MCF 10A (cell line): ENCODE results near the gene BAZ1B. TPM values are rescaled to one million over a fixed set of nuclear protein-coding genes. Genes with fewer than 3 reads are reported as not detected.
"Not testable (repeated sequence)": the region's sequence is repeated elsewhere in the genome, so short reads cannot be mapped to it uniquely, and the experiment has no call there.

Experiments used
- BruUV-seq: library from RNA; stranded (reverse); fragments of 400-500 nt; replicated peaks from 2 replicates; lab custom pipeline; 2021; lab: Mats Ljungman, UMichigan
- CTCF ChIA-PET: fragments of 300-600 bp; sonication (Branson Sonifier 250); formaldehyde crosslinking; extraction: SDS; loops from one replicate; lab custom pipeline; 2021; ENCODE audit warnings: antibody characterized with exemption, inconsistent platforms; lab: Yijun Ruan, JAX
- POLR2A ChIA-PET: fragments of 300-600, 350-650 bp; sonication (Branson Sonifier 250); formaldehyde crosslinking; extraction: SDS; loops from one replicate; lab custom pipeline; 2020; ENCODE audit warnings: antibody characterized with exemption, inconsistent platforms; lab: Yijun Ruan, JAX
- DNase-seq: peaks from one replicate; pipeline ENCODE4 v3.0.0-alpha.2; 2018; ENCODE audit not compliant: unreplicated experiment
- H3K27ac Mint-ChIP-seq: one replicate; pipeline ENCODE4 v1.8.0; 2022; ENCODE audit warnings: mild to moderate bottlenecking, low read depth, mixed read lengths; ENCODE audit not compliant: unreplicated experiment
- H3K27me3 Mint-ChIP-seq: one replicate; pipeline ENCODE4 v1.8.0; 2022; ENCODE audit warnings: mixed read lengths; ENCODE audit not compliant: insufficient read depth, unreplicated experiment
- H3K36me3 Mint-ChIP-seq: one replicate; pipeline ENCODE4 v1.8.0; 2022; ENCODE audit warnings: mild to moderate bottlenecking, moderate library complexity, mixed read lengths; ENCODE audit not compliant: insufficient read depth, unreplicated experiment
- H3K4me1 Mint-ChIP-seq: one replicate; pipeline ENCODE4 v1.8.0; 2022; ENCODE audit warnings: mixed read lengths; ENCODE audit not compliant: insufficient read depth, unreplicated experiment
- H3K4me3 Mint-ChIP-seq: one replicate; pipeline ENCODE4 v1.8.0; 2022; ENCODE audit warnings: mild to moderate bottlenecking, moderate library complexity, mixed read lengths; ENCODE audit not compliant: unreplicated experiment
- H3K9me3 Mint-ChIP-seq: one replicate; pipeline ENCODE4 v1.8.0; 2022; ENCODE audit warnings: mixed read lengths; ENCODE audit not compliant: unreplicated experiment
- CTCF ChIP-seq: fragments of 200-600 bp; IDR thresholded peaks from one replicate; pipeline ENCODE4 v1.8.0; 2022; ENCODE audit warnings: antibody characterized with exemption, mild to moderate bottlenecking; ENCODE audit not compliant: unreplicated experiment
- intact Hi-C: fragments of 100-400 bp; cut with micrococcal nuclease; formaldehyde crosslinking; loops from 2 replicates; pipeline ENCODE4 v1.14.1; 2022
- total RNA-seq: library from RNA; stranded (reverse); gene quantifications from 2 replicates; pipeline ENCODE4 v1.2.3, GENCODE V29; 2022

BAZ1B gene
- total RNA-seq, 1 experiment from 2014 or later: 86.7 TPM

DNA sequence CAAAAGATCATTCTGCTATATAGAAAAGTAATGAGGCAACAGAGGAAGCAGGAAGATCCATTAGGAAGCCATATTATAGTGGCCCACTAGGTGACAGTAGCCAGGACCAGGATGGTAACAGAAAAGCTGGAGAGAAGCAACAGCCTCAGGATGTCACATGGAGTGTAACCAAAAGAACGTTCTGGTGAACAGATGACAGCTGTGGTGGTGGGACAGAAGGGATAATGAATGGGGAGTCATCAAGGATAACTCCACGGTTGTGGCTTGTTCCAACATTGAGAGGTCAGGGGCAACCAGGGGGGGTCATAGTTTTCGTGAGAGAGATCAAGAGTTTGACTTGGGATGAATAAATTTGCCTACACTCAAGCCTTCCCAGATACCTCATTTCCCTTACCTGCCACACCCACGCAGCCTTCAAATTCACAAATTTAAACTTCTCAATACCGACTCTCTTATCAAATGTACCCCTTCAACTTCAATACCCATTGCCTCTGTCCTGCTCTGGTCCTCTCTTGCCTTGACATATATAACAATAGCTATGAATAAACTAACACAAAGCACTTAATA is 47.0 kb upstream of the BAZ1B start:
- intact Hi-C loops: no loop called here
- no peak for DNase-seq
- Mint-ChIP-seq H3K27me3 (no peaks in the 10 kb centered on the region), H3K9me3 (no peaks in the 10 kb centered on the region), H3K36me3 (peaks cover 55% of the 10 kb centered on the region), H3K4me1 (peaks cover 8% of the 10 kb centered on the region), H3K27ac (no peak overlapping the region), H3K4me3 (no peak overlapping the region)
- no peak for TF ChIP-seq CTCF
- ChIA-PET CTCF (no interaction called here), POLR2A (interaction anchor here (3.1 kb wide), 1 partner anchor 13 kb away, joined by 11 read pairs; the partner anchor contains the start of gene BCL7B)
- no TSS peak for BruUV-seq

GRCh38 chr7:73567846-73568685 is 46.0 kb upstream of the BAZ1B start:
- intact Hi-C loops: no loop called here
- no peak for TF ChIP-seq CTCF
- Mint-ChIP-seq H3K4me3 (no peak overlapping the region), H3K4me1 (peaks cover 8% of the 10 kb centered on the region), H3K36me3 (peaks cover 45% of the 10 kb centered on the region), H3K9me3 (no peaks in the 10 kb centered on the region), H3K27ac (no peak overlapping the region), H3K27me3 (no peaks in the 10 kb centered on the region)
- ChIA-PET CTCF (no interaction called here), POLR2A (interaction anchor here (0.5 to 3.1 kb wide), 3 partner anchors 9 to 12 kb away, joined by 4 to 11 read pairs (median 4); partner anchors contain the start of genes BCL7B and TBL2)
- DNase-seq: peak; percentile 42
- no TSS peak for BruUV-seq

- intact Hi-C loops: no loop called here
Measured at GRCh38 chr7:73567140-73567539, 45.0 kb upstream of the BAZ1B start.

DNA sequence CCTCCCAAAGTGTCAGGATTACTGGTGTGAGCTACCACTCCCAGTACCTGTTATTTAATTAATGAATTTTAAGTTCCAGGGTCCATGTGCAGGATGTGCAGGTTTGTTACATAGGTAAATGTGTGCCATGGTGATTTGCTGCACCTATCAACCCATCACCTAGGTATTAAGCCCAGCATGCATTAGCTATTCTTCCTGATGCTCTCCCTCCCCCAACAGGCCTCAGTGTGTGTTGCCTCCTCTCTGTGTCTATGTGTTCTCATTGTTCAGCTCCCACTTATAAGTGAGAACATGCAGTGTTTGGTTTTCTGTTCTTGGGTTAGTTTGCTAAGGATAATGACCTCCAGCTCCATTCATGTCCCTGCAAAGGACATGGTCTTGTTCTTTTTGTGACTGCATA is 44.3 kb upstream of the BAZ1B start:
- DNase-seq, H3K4me1 Mint-ChIP-seq, H3K9me3 Mint-ChIP-seq, BruUV-seq, H3K27ac Mint-ChIP-seq, intact Hi-C loops, H3K4me3 Mint-ChIP-seq, H3K27me3 Mint-ChIP-seq: not testable (repeated sequence)
- ChIA-PET POLR2A (interaction anchor here (0.6 to 0.9 kb wide), 3 partner anchors 10 to 470 kb away, joined by 3 read pairs; partner anchors contain the start of gene TBL2), CTCF (interaction anchor here (0.6 to 1.1 kb wide), 2 partner anchors 45 to 451 kb away, joined by 3 to 4 read pairs; no protein-coding TSS in a partner anchor)
- peaks cover 29% of the 10 kb centered on the region for H3K36me3 Mint-ChIP-seq

More at GRCh38 chr7:73567140-73567539, 45.0 kb upstream of the BAZ1B start:
- Mint-ChIP-seq H3K4me1 (peaks cover 8% of the 10 kb centered on the region), H3K27me3 (no peaks in the 10 kb centered on the region), H3K9me3 (no peaks in the 10 kb centered on the region), H3K27ac (no peak overlapping the region), H3K4me3 (no peak overlapping the region), H3K36me3 (peaks cover 36% of the 10 kb centered on the region)
- POLR2A ChIA-PET: interaction anchor here (0.8 to 3.1 kb wide), 2 partner anchors 10 to 11 kb away, joined by 3 to 11 read pairs; partner anchors contain the start of gene BCL7B
- no TSS peak for BruUV-seq
- no peak for DNase-seq
- CTCF ChIA-PET: interaction anchor here (0.7 to 0.9 kb wide), 2 partner anchors 9 to 75 kb away, joined by 3 to 5 read pairs; no protein-coding TSS in a partner anchor
- TF ChIP-seq CTCF: no peak
